ENCODE measurements around the gene CNGA2.

CNGA2 gene

GRCh38 chrX:151779258-151779657 lies 44.7 kb downstream of the CNGA2 start:
- DNase-seq = no peak
- no peak for TF ChIP-seq POLR2A (IDR thresholded peaks at IDR 0.05; ENCODE audit: low read length)
- TF ChIP-seq GATA1 (IDR thresholded peaks at IDR 0.05; ENCODE audit: low read depth, low read length) = no peak

GRCh38 chrX:151780621-151781020 lies 46.1 kb downstream of the CNGA2 start:
- TF ChIP-seq POLR2A (IDR thresholded peaks at IDR 0.05; ENCODE audit: low read length) = no peak
- TF ChIP-seq GATA1 (IDR thresholded peaks at IDR 0.05; ENCODE audit: low read depth, low read length) = no peak
- DNase-seq = no peak

- DNase-seq = no peak
- TF ChIP-seq GATA1 (IDR thresholded peaks at IDR 0.05; ENCODE audit: low read depth, low read length) (no peak), POLR2A (IDR thresholded peaks at IDR 0.05; ENCODE audit: low read length) (no peak)
These were observed 54.7 kb downstream of the CNGA2 start for GRCh38 chrX:151789179-151789800.

GRCh38 chrX:151790481-151791160 lies 56.1 kb downstream of the CNGA2 start:
- no peak for DNase-seq
- no peak for TF ChIP-seq POLR2A (IDR thresholded peaks at IDR 0.05; ENCODE audit: low read length)
- TF ChIP-seq GATA1 (IDR thresholded peaks at IDR 0.05; ENCODE audit: low read depth, low read length) = no peak

- no peak for DNase-seq
- TF ChIP-seq POLR2A (IDR thresholded peaks at IDR 0.05; ENCODE audit: low read length) (no peak), GATA1 (IDR thresholded peaks at IDR 0.05; ENCODE audit: low read depth, low read length) (no peak)
These were observed 57.4 kb downstream of the CNGA2 start for GRCh38 chrX:151791961-151792360.

GRCh38 chrX:151792505-151792904 lies 58.0 kb downstream of the CNGA2 start:
- TF ChIP-seq POLR2A (IDR thresholded peaks at IDR 0.05; ENCODE audit: low read length) (no peak), GATA1 (IDR thresholded peaks at IDR 0.05; ENCODE audit: low read depth, low read length) (no peak)
- DNase-seq = no peak

- DNase-seq = no peak
- no peak for TF ChIP-seq POLR2A (IDR thresholded peaks at IDR 0.05; ENCODE audit: low read length)
These were observed 59.3 kb downstream of the CNGA2 start for GRCh38 chrX:151793886-151794285.

All from erythroblast (primary cell).